Kidney capillary endothelial cell (primary cell): Measurements from ENCODE around the gene UBE2M.
"Not testable (repeated sequence)": the region's sequence is repeated elsewhere in the genome, so short reads cannot be mapped to it uniquely, and the experiment has no call there.

Experiments
- DNase-seq: peaks from one replicate; pipeline ENCODE4 v3.0.0-alpha.2; 2018; ENCODE audit warnings: low spot score

UBE2M gene

GRCh38 chr19:58558066-58558622 is at the start of gene UBE2M:
Gene UBE2M, minus strand, starts transcription at chr19:58558611. Its CDS starts 230 bp downstream, at chr19:58558381.
- no peak for DNase-seq

GRCh38 chr19:58607213-58607612 is 48.8 kb upstream of the UBE2M start:
- DNase-seq, result not testable (repeated sequence)

- DNase-seq, result not testable (repeated sequence)
Observed at GRCh38 chr19:58606251-58606896, 48.0 kb upstream of the UBE2M start.

- DNase-seq, result no peak
Observed at GRCh38 chr19:58586133-58586765, 27.8 kb upstream of the UBE2M start.

- DNase-seq, result no peak
Observed at GRCh38 chr19:58585442-58586132, 27.2 kb upstream of the UBE2M start.

GRCh38 chr19:58584498-58585441 is 26.4 kb upstream of the UBE2M start:
- no peak for DNase-seq

- DNase-seq, result no peak
Observed at GRCh38 chr19:58582985-58583384, 24.6 kb upstream of the UBE2M start.

- peak; percentile 82 for DNase-seq
Observed at GRCh38 chr19:58581227-58582141, 23.1 kb upstream of the UBE2M start.

GRCh38 chr19:58579473-58580142 is 21.2 kb upstream of the UBE2M start:
- DNase-seq, result no peak

- DNase-seq, result no peak
Observed at GRCh38 chr19:58578012-58578925, 19.9 kb upstream of the UBE2M start.

GRCh38 chr19:58577581-58577980 is 19.2 kb upstream of the UBE2M start:
- DNase-seq, result not testable (repeated sequence)

- DNase-seq, result peak; percentile 92
Observed at GRCh38 chr19:58575183-58576041, 17.0 kb upstream of the UBE2M start.

- no peak for DNase-seq
Observed at GRCh38 chr19:58573658-58574164, 15.3 kb upstream of the UBE2M start.

- peak; percentile 100 for DNase-seq
Observed at GRCh38 chr19:58572818-58573657, 14.6 kb upstream of the UBE2M start, which contains the start of gene MZF1. Gene MZF1, minus strand, starts transcription at chr19:58573335. Its CDS starts 1,946 bp downstream, at chr19:58571389.

- DNase-seq, result no peak
Observed at GRCh38 chr19:58572026-58572817, 13.8 kb upstream of the UBE2M start.

- DNase-seq, result no peak
Observed at GRCh38 chr19:58571575-58571947, 13.2 kb upstream of the UBE2M start.
